GM23248 (cell line): ENCODE data around the gene MAP3K7CL. TPM values are rescaled to one million over a fixed set of nuclear protein-coding genes. Genes with fewer than 3 reads are reported as not detected.

Experiments used
- DNase-seq: peaks from one replicate; pipeline ENCODE4 v3.0.0-alpha.2; 2015
- H2AFZ ChIP-seq: fragments of 200-600 bp; sonication (generic); 2 replicates; pipeline ENCODE4 v1.6.1; 2016; ENCODE audit warnings: antibody characterized with exemption
- H3F3A ChIP-seq: fragments of 200-600 bp; sonication (generic); 2 replicates; pipeline ENCODE4 v1.6.1; 2016; ENCODE audit warnings: mild to moderate bottlenecking, antibody characterized with exemption, mixed run types; ENCODE audit not compliant: insufficient read depth
- H3K27ac ChIP-seq: fragments of 200-600 bp; sonication (generic); 2 replicates; pipeline ENCODE4 v1.5.1; 2016; ENCODE audit warnings: mild to moderate bottlenecking
- H3K27me3 ChIP-seq: fragments of 200-600 bp; sonication (generic); replicated peaks from 2 replicates; pipeline ENCODE4 v1.6.1; 2016; ENCODE audit warnings: mild to moderate bottlenecking; ENCODE audit not compliant: insufficient read depth
- H3K36me3 ChIP-seq: fragments of 200-600 bp; sonication (generic); 2 replicates; pipeline ENCODE4 v1.6.1; 2016; ENCODE audit warnings: low read depth, mild to moderate bottlenecking
- H3K4me1 ChIP-seq: fragments of 200-600 bp; sonication (generic); 2 replicates; pipeline ENCODE4 v1.6.1; 2016; ENCODE audit warnings: mild to moderate bottlenecking; ENCODE audit not compliant: insufficient read depth
- H3K4me2 ChIP-seq: fragments of 200-600 bp; sonication (generic); one replicate; pipeline ENCODE4 v1.6.1; 2016; ENCODE audit warnings: mild to moderate bottlenecking; ENCODE audit not compliant: unreplicated experiment
- H3K4me3 ChIP-seq: fragments of 200-600 bp; sonication (generic); 2 replicates; pipeline ENCODE4 v1.5.1; 2016; ENCODE audit warnings: mild to moderate bottlenecking
- H3K79me2 ChIP-seq: fragments of 200-600 bp; sonication (generic); 2 replicates; pipeline ENCODE4 v1.6.1; 2016; ENCODE audit warnings: mild to moderate bottlenecking; ENCODE audit not compliant: insufficient read depth
- H3K9ac ChIP-seq: fragments of 200-600 bp; sonication (generic); 2 replicates; pipeline ENCODE4 v1.6.1; 2016; ENCODE audit warnings: mild to moderate bottlenecking
- H3K9me2 ChIP-seq: fragments of 200-600 bp; sonication (generic); 2 replicates; pipeline ENCODE4 v1.6.1; 2016; ENCODE audit warnings: mixed run types, mild to moderate bottlenecking, moderate library complexity; ENCODE audit not compliant: insufficient read depth
- H3K9me3 ChIP-seq: fragments of 200-600 bp; sonication (generic); one replicate; pipeline ENCODE4 v1.6.1; 2017; ENCODE audit warnings: low read depth
- H4K20me1 ChIP-seq: fragments of 200-600 bp; sonication (generic); 2 replicates; pipeline ENCODE4 v1.6.0; 2016; ENCODE audit not compliant: insufficient read depth
- EZH2 ChIP-seq: fragments of 200-600 bp; sonication (generic); IDR thresholded peaks from 2 replicates; pipeline ENCODE4 v1.6.1; 2018; ENCODE audit warnings: antibody characterized with exemption, mild to moderate bottlenecking; ENCODE audit not compliant: insufficient read depth, poor library complexity, severe bottlenecking
- EZH2phosphoT487 ChIP-seq: fragments of 200-600 bp; sonication (generic); IDR thresholded peaks from 2 replicates; pipeline ENCODE4 v1.6.1; 2018; ENCODE audit warnings: antibody characterized with exemption, moderate library complexity, mild to moderate bottlenecking, low read depth; ENCODE audit not compliant: insufficient read depth
- WGBS, 2 experiments: methylation state at CpG; one replicate each; pipeline ENCODE4 v1.1.6; 2015 to 2017; ENCODE audit warnings: low lambda C conversion rate in 2 of 2, low coverage in 1 of 2; ENCODE audit errors: missing lambda C conversion rate in 2 of 2; 5-methylcytosine and 5-hydroxymethylcytosine counted together
- in situ Hi-C: fragments of 300-500 bp; cut with MboI; formaldehyde crosslinking; loops from 2 replicates; pipeline ENCODE4 v1.15.0; 2020
- polyA plus RNA-seq: library from polyadenylated mRNA; unstranded; fragments of >200 nt; fragmentation: Nextera tagmentation; extraction: Ambion mirVana; gene quantifications from 2 replicates; pipeline ENCODE4 v1.2.1, GENCODE V29; 2016
- total RNA-seq: library from RNA; depleted of rRNA; stranded (reverse); fragments of >200 nt; shearing (Covaris generic); gene quantifications from 2 replicates; pipeline ENCODE4 v1.2.3, GENCODE V29; 2014

MAP3K7CL gene
- total and polyA plus RNA-seq, 2 experiments from 2014 or later: 14.8 to 34.3 TPM

DNA sequence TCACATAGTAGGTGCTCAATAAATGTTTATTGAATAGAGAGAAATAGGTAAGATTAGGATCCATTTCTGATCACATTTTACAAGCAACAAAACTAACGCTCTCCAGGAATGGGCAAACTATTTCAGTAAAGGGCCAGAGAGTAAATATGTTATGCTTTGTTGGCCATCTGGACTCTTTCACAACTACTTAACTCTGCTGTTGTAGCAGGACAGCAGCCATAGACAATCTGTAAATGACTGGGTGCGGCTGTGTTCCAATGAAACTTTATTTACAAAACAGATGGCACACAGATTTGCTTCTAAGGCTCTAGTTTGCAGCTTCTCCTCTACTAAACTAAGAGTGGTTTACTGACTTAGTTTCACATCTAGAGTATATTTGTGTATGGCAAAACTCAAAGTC lies 85.3 kb downstream of the MAP3K7CL start:
- DNase-seq: peak; percentile 55
- H3K9ac ChIP-seq: no peak overlapping the region
- no peaks in the 10 kb centered on the region for H3K27me3 ChIP-seq
- H4K20me1 ChIP-seq: no peaks in the 10 kb centered on the region
- H3K4me3 ChIP-seq: no peak overlapping the region
- H3K4me1 ChIP-seq: peaks cover 15% of the 10 kb centered on the region
- no peak for TF ChIP-seq EZH2
- TF ChIP-seq EZH2phosphoT487: no peak
- 36 to 54% methylated on average over 2 of the region's 2 CpGs for WGBS, 2 experiments
- H3K79me2 ChIP-seq: no peaks in the 10 kb centered on the region
- no peaks in the 10 kb centered on the region for H3K9me2 ChIP-seq
- no peak overlapping the region for H2AFZ ChIP-seq
- H3K27ac ChIP-seq: no peak overlapping the region
- H3F3A ChIP-seq: peaks cover 25% of the 10 kb centered on the region; the same call in 1 of the 2 replicates
- no peaks in the 10 kb centered on the region for H3K9me3 ChIP-seq
- no peak overlapping the region for H3K4me2 ChIP-seq
- H3K36me3 ChIP-seq: no peaks in the 10 kb centered on the region
- in situ Hi-C loops: no loop called here

DNA sequence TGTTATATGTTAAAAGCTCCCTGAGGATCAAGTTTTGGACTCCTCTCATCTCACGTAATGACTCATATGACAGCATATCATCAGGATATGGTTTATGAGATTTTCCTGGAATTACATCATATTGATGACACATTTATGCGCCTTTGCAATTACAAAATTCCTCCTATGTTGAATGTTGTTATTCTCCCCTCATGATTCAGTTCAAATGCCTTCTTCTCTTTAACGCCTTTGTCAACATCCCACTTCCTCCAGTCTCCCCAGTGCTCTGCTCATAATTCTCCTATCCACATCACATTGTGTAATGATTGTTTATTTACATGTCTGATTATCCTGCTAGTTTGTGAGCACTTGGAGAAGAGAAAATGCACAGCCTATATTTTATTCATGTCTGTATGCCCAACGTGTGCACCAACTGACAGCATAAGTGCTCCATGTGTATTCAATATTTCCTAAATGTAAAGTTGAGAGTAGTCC lies 87.4 kb downstream of the MAP3K7CL start:
- Histone ChIP-seq H3K4me3 (no peak overlapping the region), H3K36me3 (no peaks in the 10 kb centered on the region), H3K9ac (0 out of 2 replicates have a peak overlapping the region, but pooled peaks have one; percentile 16), H3K4me2 (peak overlapping the region; percentile 62), H3K9me3 (no peaks in the 10 kb centered on the region), H3F3A (peaks cover 25% of the 10 kb centered on the region; the same call in 1 of the 2 replicates), H3K9me2 (no peaks in the 10 kb centered on the region), H3K79me2 (no peaks in the 10 kb centered on the region), H2AFZ (no peak overlapping the region), H3K4me1 (peaks cover 15% of the 10 kb centered on the region), H3K27ac (peak overlapping the region; percentile 74), H4K20me1 (no peaks in the 10 kb centered on the region), H3K27me3 (no peaks in the 10 kb centered on the region)
- DNase-seq: peak; percentile 94
- in situ Hi-C loops: no loop called here
- 9 to 12% methylated on average over 4 of the region's 4 CpGs for WGBS, 2 experiments
- TF ChIP-seq EZH2 (no peak), EZH2phosphoT487 (peak; percentile 90)

DNA sequence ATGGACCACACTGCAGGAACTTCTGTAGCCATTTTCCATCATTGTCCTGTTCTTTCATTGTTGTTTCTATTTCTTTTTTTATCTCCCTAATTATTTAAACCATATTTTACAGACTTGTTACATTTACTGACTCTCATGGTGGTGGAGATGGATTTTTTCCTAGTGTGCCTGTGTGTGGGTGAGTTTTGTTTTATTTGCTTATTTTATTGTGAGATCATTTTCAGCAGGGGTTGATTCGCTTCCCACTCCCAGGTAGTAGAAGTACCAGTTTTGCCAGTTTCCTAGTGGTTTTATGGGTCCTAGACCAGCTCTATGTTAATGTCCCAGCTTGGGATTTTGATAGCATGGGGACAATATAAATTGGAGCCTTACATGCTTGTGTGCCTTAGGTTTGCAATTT lies 88.3 kb downstream of the MAP3K7CL start:
- H3K36me3 ChIP-seq: no peaks in the 10 kb centered on the region
- in situ Hi-C loops: no loop called here
- no peak overlapping the region for H3K9ac ChIP-seq
- peak overlapping the region; percentile 74 for H3K27ac ChIP-seq
- TF ChIP-seq EZH2phosphoT487 (no peak), EZH2 (no peak)
- no peaks in the 10 kb centered on the region for H3K9me2 ChIP-seq
- 98 to 100% methylated on average over 1 of the region's 1 CpG for WGBS, 2 experiments
- no peaks in the 10 kb centered on the region for H3K27me3 ChIP-seq
- H3F3A ChIP-seq: peaks cover 25% of the 10 kb centered on the region; the same call in 1 of the 2 replicates
- no peaks in the 10 kb centered on the region for H3K9me3 ChIP-seq
- DNase-seq: no peak
- peaks cover 15% of the 10 kb centered on the region for H3K4me1 ChIP-seq
- H3K79me2 ChIP-seq: no peaks in the 10 kb centered on the region
- H4K20me1 ChIP-seq: no peaks in the 10 kb centered on the region
- H3K4me2 ChIP-seq: peak overlapping the region; percentile 62
- H3K4me3 ChIP-seq: no peak overlapping the region
- H2AFZ ChIP-seq: no peak overlapping the region

DNA sequence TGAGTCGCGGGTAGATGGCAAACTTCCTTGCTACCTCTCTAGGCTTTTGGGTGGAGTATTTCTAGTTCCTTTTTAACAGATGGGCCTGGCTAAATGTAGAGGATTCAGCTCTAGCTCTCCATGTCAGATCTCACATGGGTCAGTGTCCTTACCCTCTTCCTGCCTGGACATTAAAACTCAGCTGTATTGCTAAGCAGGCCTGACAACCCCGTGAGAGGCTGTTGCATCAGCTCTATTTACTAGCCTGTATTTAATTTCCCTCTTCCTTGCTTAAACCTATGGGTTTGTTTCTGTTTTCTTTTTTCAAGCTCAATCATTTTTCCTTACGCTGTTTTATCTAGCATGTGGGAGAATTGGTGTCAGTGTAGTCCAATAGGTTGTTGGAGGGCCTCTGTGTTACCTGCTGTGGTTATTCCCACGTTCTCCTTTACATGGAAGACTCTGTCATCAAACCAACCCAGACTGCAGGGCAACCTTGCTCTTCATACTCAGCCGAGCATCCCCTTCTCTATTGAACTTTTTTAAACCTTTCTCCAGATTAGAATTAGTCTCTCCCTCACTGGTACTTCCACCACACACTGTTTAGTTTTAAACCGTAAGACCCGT lies 88.8 kb downstream of the MAP3K7CL start:
- H3K27ac ChIP-seq: no peak overlapping the region
- peaks cover 15% of the 10 kb centered on the region for H3K4me1 ChIP-seq
- H3F3A ChIP-seq: peaks cover 25% of the 10 kb centered on the region; the same call in 1 of the 2 replicates
- H4K20me1 ChIP-seq: no peaks in the 10 kb centered on the region
- DNase-seq: no peak
- H3K27me3 ChIP-seq: no peaks in the 10 kb centered on the region
- H3K9me3 ChIP-seq: no peaks in the 10 kb centered on the region
- no peaks in the 10 kb centered on the region for H3K79me2 ChIP-seq
- in situ Hi-C loops: no loop called here
- no peak for TF ChIP-seq EZH2phosphoT487
- no peak for TF ChIP-seq EZH2
- no peaks in the 10 kb centered on the region for H3K9me2 ChIP-seq
- H3K36me3 ChIP-seq: no peaks in the 10 kb centered on the region
- H3K9ac ChIP-seq: no peak overlapping the region
- no peak overlapping the region for H3K4me2 ChIP-seq
- no peak overlapping the region for H3K4me3 ChIP-seq
- 97 to 99% methylated on average over 8 of the region's 8 CpGs for WGBS, 2 experiments
- H2AFZ ChIP-seq: no peak overlapping the region
